AG09319 (cell line): ENCODE results near the gene PIM2.
"Not testable (repeated sequence)": the region's sequence is repeated elsewhere in the genome, so short reads cannot be mapped to it uniquely, and the experiment has no call there.

Experiments
- DNase-seq: peaks from one replicate; pipeline ENCODE4 v3.0.0-alpha.2; 2010; ENCODE audit warnings: low read depth; ENCODE audit errors: extremely low read depth
- TF ChIP-seq, protein P1 (sequence below): IDR thresholded peaks from 2 replicates; pipeline ENCODE4 v1.5.1; 2011; ENCODE audit warnings: low read depth, mild to moderate bottlenecking, inconsistent platforms, low read length, moderate library complexity

PIM2 gene

DNA sequence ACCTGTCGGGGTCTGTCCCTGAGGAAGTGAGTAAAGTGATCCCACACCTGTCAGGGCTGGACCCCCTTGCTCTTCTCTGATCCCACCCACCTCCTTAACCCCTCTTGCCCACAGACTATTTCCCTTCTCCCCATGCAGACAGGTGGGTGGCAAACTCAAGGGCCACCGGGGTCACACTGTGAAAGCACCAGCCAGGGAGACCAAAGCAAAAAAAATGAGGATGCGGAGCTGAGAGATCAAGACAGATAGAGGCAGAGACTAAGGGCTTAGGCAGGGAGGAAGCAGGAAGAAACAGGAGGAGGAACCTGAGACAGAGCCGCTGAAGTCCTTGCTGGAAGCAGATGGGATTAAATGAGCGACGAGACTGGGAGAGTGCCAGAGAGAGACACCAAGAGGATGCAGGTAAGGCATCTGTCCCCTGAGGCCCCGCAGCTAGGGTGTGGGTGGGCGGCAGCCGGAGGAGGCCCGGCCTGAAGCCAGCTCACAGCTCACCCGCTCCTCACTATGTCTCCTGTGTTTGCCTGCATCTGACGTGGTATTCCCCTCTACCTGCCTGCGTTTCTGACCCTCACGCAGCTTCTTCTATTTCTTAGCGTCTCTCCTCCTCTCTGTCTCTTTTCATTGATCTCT lies 28.4 kb downstream of the PIM2 start:
- DNase-seq: no peak
- TF ChIP-seq, protein P1, sequence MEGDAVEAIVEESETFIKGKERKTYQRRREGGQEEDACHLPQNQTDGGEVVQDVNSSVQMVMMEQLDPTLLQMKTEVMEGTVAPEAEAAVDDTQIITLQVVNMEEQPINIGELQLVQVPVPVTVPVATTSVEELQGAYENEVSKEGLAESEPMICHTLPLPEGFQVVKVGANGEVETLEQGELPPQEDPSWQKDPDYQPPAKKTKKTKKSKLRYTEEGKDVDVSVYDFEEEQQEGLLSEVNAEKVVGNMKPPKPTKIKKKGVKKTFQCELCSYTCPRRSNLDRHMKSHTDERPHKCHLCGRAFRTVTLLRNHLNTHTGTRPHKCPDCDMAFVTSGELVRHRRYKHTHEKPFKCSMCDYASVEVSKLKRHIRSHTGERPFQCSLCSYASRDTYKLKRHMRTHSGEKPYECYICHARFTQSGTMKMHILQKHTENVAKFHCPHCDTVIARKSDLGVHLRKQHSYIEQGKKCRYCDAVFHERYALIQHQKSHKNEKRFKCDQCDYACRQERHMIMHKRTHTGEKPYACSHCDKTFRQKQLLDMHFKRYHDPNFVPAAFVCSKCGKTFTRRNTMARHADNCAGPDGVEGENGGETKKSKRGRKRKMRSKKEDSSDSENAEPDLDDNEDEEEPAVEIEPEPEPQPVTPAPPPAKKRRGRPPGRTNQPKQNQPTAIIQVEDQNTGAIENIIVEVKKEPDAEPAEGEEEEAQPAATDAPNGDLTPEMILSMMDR: no peak

DNA sequence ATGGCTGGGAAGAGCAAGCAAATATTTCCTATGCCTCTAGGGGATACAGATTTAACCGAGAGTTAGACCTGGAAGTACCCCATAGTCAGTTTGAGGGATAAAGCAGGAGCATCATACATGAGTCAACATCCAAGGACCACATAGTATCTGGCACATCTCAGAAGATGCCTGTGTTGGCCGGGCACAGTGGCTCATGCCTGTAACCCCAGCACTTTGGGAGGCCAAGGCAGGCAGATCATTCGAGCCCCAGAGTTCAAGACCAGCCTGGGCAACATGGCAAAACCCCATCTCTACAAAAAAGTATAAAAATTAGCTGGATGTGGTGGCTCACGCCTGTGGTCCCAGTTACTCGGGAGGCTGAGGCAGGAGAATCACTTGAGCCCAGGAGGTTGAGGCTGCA lies 32.2 kb downstream of the PIM2 start:
- not testable (repeated sequence) for DNase-seq

DNA sequence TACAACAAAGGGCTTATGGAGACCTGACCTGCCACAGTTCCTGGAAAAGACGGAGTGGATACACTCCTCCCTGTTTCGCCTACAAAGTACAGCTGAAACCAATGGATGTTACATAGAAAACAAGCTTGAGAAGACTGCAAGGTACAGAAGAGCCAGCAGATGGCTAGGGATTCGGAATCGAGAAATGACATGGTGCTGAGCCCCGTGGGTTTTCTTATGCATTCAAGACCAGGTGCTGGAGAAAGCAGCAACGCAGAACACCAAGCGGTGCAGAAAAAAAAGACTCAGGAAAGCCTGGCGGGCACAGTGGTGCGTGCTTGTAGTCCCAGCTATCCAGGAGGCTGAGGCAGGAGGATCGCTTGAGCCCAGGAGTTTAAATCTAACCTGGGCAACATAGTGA lies 35.1 kb downstream of the PIM2 start:
- no peak for DNase-seq
- TF ChIP-seq, protein P1: no peak

DNA sequence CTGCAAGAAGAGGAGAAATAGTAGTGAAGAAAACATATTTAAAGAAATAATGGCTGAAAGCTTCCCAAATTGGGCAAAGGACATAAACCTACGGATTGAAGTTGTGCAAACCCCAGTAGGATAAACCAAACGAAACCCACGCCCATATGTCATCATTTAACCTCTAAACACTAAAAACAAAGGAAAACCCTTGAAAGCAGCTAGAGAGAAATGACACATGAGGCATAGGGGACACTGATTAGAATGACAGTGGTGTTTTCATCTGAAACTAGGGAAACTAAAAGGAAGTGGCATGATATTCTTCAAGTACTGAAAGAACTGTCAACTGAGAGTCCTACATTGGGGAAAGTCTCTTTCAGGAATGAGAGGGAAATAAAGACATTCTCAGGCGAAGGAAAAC lies 41.9 kb downstream of the PIM2 start:
- DNase-seq: not testable (repeated sequence)

DNA sequence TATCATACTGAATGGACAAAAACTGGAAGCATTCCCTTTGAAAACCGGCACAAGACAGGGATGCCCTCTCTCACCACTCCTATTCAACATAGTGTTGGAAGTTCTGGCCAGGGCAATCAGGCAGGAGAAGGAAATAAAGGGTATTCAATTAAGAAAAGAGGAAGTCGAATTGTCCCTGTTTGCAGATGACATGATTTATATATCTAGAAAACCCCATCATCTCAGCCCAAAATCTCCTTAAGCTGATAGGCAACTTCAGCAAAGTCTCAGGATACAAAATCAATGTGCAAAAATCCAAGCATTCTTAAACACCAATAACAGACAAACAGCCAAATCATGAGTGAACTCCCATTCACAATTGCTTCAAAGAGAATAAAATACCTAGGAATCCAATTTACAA lies 46.8 kb downstream of the PIM2 start:
- DNase-seq: not testable (repeated sequence)

DNA sequence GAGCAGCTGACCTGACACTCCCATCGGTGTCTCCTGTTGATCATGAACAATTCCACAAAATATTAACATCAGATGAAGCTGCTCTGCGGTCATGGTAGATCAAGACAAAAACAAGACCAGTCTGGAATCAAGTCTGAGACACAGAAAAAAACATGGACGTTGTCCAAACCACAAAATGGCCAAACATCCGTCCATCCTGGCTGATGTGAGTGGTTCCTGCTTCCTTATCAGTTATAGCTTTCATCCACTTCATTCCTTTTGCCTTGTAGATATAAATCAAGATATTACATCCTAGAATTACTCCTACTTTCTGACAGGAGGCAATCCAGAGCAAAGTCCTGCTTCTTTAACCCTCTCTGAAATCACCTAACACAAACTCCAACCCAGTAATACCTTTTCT lies 54.6 kb downstream of the PIM2 start:
- TF ChIP-seq, protein P1: no peak
- no peak for DNase-seq
